HG02970 (cell line): Measurements from ENCODE around the gene MED27.

Source experiments
- ATAC-seq: cut with Tn5 transposase; IDR thresholded peaks from one replicate; pipeline ENCODE4 v1.9.1; 2021; ENCODE audit warnings: mild to moderate bottlenecking, moderate library complexity, moderate number of reproducible peaks; ENCODE audit not compliant: unreplicated experiment, low FRiP score

Gene MED27

GRCh38 chr9:131889437-131890251, 190.0 kb downstream of the MED27 start:
- no peak for ATAC-seq

- no peak for ATAC-seq
These were observed 190.7 kb downstream of the MED27 start for GRCh38 chr9:131888923-131889322.

DNA sequence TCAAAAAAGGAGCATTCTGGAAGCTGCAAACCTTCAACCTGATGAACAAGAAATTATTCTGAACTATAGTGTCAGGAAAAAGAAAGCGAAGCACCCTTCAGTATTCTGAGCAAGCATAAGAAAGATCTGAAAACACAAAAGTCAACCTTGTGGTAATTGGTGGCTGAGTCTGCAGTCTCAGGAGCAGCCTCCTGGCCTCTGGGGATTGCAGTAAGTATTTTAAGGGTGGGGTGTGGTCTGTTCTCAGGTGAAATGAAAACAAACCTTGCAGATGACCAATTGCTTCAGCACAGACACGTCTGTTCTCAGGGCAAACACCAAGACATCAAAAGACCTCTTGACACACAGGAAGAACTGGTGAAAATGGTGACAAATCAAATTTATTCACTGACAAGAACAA, 192.0 kb downstream of the MED27 start:
- no peak for ATAC-seq

DNA sequence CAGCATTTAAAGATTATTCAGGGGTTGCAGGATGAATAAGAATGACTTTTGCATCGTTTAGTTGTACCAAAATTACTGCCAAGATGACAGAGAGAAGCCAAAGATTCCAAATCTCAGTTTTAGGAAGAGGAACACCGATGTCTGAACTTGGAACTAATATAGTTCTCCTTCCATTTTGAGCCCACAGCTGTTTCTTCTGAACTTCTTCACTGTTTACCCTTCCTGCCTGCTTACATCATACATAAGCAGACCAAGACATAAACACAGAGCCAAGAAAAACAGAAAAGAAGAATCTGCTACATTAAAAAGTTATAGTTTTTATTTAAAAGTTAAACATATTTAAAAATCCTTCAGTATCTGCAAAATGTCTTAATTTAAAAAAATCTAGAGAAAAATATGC, 192.8 kb downstream of the MED27 start:
- ATAC-seq: no peak

- no peak for ATAC-seq
These were observed 194.5 kb downstream of the MED27 start for GRCh38 chr9:131885144-131885609.

DNA sequence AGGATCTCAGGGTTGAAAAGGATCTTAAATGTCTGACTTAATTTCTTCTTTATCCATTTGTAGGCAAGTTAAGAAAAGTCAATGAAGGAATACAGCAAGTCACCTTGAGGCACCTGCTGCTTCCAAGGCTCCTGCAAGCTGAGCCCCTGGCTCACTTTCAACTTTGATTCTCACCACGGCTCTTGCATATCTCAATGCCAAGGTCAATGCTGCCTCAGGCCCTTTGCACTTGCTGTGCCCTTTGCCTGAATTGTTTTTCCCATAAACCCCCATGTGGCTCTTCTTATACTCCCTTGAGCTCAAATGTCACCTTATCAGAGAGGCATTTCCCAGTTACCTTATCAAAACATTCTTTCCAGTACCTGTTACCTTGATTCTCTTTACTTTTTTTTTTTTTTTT, 195.4 kb downstream of the MED27 start:
- ATAC-seq: no peak

- ATAC-seq: no peak
These were observed 198.7 kb downstream of the MED27 start for GRCh38 chr9:131880833-131881583.

GRCh38 chr9:131879911-131880290, 199.8 kb downstream of the MED27 start:
- no peak for ATAC-seq

GRCh38 chr9:131879181-131879910, 200.3 kb downstream of the MED27 start:
- ATAC-seq: no peak

DNA sequence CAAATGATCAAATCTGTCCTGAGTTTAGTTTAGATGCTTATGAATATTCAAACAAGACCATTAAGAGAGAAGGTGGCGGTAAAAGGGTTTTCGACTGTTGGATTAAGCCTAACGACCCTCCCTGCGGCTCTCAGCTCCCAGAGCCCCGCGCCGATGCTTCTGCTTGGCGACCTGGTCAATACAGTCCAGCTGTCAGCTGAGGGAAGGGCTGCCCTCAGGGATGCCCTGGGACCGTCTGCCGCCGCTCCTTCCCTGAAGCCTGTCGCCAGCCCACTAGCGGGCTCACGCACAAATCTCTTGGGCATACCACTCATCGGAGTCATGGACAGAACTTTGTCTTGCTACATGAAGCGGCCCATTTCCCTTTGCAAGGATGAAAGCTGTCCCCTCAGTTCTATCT, 203.2 kb downstream of the MED27 start:
- ATAC-seq: no peak

DNA sequence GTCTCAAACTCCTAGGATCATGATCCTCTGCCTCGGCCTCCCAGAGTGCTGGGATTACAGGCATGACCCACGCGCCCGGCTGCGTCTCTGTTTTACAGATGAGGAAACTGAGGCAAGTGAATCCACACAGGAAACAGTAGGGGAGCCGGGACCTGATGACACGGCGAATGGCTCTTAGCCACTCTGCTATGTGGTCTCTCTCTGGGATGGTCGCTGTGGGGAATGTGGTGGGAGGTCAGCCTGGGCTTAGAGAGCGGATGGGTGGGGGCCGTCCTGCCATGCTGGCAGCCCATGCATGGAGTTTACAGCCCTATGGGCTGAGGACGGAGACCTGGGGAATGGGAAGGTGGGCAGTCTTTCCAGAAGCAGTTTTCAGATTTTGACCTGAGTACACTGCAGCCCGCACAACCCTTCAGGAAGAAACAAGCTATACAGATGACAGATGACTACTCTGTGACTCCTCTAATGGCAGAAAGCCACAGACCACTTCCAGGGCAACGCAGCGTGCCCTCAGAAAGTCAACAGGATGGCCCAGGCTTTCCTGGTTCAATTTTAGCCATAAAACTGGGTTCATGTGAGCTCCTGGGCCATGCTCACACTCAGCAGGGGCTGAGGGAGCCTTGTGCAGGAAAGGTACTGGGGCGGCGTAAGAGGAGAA, 203.7 kb downstream of the MED27 start:
- no peak for ATAC-seq

DNA sequence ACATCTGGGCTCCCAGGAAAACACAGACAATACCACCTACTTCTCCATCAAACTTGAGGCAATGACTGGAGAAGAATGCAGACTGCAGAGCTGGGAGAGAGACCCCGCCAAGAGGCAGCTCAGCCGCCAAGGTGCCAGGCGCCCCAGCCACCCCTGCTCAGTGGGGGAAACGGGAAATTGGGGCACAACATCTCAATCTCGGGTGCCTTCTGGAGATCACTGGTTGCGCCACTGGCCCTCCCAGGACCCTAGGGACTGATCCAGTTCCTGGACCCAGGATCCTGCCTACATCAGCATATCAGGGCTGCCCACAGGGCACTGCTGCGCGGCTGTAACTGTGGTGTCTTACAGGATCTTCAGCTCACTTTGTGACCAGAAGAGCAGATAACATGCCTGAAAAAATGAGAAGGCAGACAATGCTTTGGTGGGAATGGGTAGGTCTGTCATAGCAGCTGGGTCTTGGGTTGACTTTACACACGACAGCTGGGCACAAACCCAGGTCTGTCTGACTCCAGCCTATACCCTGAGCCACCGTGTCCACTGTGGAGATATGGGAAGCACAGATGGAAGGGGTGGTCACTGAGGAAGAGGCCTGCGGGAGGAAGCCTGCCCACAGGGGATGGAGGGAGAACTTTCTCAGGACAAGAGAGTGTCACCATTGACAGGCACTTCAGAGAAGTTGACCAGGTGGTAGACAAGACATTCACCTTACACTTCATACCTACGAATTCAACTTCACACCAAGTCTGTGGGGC, 204.6 kb downstream of the MED27 start:
- ATAC-seq: no peak

DNA sequence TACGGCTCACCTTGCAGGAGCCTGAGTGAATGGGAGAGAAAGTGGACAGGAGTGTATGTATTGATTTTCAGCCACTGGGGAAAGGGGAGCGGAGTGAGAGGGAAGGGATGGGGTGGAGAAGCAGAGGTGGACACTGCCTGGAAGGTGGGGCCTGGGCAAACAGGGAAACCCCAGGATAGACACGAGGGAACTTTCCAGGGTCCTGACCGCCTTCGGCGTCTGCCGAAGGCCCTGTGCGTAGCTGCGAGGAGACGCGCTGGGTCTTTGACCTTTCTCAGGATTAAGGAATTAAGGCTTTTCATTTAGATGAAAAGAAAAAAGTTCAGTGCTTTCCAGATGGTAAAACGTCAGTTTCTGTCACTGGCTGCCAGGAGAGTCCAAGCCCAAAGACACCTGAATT, 205.2 kb downstream of the MED27 start:
- ATAC-seq: no peak

DNA sequence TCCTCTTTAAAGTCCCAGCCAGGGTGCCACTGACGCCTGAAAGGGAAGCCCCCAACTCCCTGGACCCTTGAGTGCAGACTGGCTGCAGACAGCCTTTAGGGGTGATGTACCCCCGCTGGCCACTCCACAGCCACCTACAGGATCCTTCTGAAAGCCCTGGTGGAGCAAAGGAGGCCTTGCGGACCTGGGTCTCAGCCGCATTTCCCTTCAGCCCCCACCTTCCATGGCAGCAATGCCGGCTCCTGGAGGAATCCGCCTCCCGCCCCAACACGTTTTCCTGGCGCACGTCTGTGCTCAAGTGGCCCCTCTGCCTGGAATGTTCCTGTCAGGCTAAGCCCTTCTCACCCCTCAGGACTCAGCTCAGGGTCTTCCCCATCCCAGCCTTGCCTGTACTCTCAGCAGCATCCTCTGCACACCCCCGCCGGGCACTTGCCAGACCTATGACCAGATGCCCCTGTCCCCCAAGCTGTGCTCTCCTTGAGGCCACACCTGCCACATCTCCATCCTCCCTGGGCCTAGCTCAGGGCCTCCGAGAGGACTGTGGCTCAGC, 205.7 kb downstream of the MED27 start:
- ATAC-seq: no peak

DNA sequence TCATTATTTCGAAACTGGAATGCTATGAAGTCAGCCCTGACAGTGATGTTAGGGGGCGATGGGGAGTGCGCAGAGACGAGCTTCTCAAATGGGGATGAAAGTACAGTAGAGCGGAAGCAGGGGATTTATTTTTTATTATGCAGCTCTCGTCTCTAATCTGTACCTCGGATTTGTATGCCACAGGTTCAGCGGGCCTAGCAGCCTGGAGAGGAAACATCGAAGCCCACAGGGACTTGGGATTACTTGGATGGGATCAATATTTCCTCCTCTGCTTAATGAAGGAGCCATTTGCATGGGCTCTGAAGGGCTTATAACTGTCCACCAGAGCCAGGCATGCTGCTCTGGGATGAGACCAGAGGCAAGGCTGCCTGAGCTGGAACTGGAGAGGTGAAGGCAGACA, 206.3 kb downstream of the MED27 start:
- ATAC-seq: no peak

DNA sequence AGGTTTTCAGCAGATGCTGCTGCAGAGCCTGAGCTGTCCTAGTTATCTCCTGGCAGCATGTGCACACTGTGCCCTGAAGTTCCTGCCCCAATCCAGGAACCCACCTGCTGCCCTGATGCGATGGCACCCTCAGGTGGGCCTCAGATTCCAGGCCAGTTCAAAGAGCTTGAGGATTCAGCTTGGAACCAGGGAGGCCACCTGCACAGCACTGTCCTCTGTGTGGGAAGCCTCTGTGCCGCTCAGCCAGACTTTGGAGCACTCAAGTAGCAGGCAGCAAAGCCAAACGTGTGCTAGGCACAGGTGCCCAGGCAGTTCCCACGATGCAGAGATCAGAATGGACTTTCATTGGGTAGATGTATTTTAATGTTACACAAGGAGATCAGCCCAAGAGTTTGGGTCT, 207.0 kb downstream of the MED27 start:
- ATAC-seq: no peak

GRCh38 chr9:131872006-131872405, 207.7 kb downstream of the MED27 start:
- no peak for ATAC-seq

GRCh38 chr9:131870156-131870555, 209.5 kb downstream of the MED27 start:
- ATAC-seq: no peak

- ATAC-seq: no peak
These were observed 210.3 kb downstream of the MED27 start for GRCh38 chr9:131869348-131869747.

DNA sequence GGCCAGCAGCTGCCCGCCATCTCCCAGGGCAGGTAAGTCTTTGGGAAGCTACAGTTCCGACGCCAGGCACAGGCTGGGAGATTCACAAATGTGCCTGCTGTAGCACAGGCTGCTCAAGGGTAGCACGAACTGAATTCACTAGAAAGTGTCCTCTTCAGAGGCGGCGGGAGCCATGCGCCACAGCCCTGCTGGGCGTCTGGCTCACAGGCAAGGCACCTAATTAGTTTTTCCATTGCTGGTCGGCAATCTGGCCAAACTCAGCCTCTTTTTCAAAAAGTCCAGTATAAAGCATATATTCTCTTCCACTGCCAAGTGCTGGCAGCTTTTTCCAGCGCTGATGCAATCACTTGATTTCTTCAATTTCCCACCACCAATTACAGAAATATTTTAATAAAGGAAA, 210.9 kb downstream of the MED27 start:
- ATAC-seq: no peak
